ENCODE measurements around the gene TTC1. TPM values are rescaled to one million over a fixed set of nuclear protein-coding genes. Genes with fewer than 3 reads are reported as not detected.

Gene TTC1
- total and polyA plus RNA-seq, 9 of the 15 experiments (the other 6 are each of a cell fraction or from before 2014, with no cell fraction given), result 51.9 to 173 (median 87.7) TPM

GRCh38 chr5:160008877-160009590, at the start of gene TTC1 (continued):
- TF ChIP-seq ZBTB40 (IDR thresholded peaks at IDR 0.05) (peak; percentile 97), ZBTB40 (CRISPR knock-in tag; IDR thresholded peaks at IDR 0.05) (no peak), ZNF444 (CRISPR knock-in tag; IDR thresholded peaks at IDR 0.05) (no peak), ZNF253 (CRISPR knock-in tag; conservative IDR thresholded peaks at IDR 0.05) (no peak), SETDB1 (IDR thresholded peaks at IDR 0.05; ENCODE audit: low read length) (no peak), TAF1 (IDR thresholded peaks at IDR 0.05; ENCODE audit: control insufficient read depth, extremely low read depth, insufficient read depth, low read length, severe bottlenecking) (peak; percentile 88), CBFB (CRISPR knock-in tag; IDR thresholded peaks at IDR 0.05) (no peak), ZNF431 (CRISPR knock-in tag; IDR thresholded peaks at IDR 0.05) (no peak), NCOA2 (IDR thresholded peaks at IDR 0.05; ENCODE audit: partially characterized antibody in 2 of 2) (no peak), SMARCE1 (IDR thresholded peaks at IDR 0.05) (no peak), ZNF699 (CRISPR knock-in tag; IDR thresholded peaks at IDR 0.05; ENCODE audit: insufficient replicate concordance) (no peak), NCOA4 (IDR thresholded peaks at IDR 0.05; ENCODE audit: partially characterized antibody) (no peak), TRIM25 (IDR thresholded peaks at IDR 0.05; ENCODE audit: borderline replicate concordance) (no peak), XRCC3 (IDR thresholded peaks at IDR 0.05) (no peak), TCF7L2 (IDR thresholded peaks at IDR 0.05; ENCODE audit: low read depth, low read length) (peak; percentile 97), ZNF75A (CRISPR knock-in tag; IDR thresholded peaks at IDR 0.05) (no peak), ZBTB17 (CRISPR knock-in tag; IDR thresholded peaks at IDR 0.05) (no peak), JUND (IDR thresholded peaks at IDR 0.05; ENCODE audit: borderline replicate concordance, low read depth, low read length) (peak; percentile 94), JUND (tag; IDR thresholded peaks at IDR 0.05; ENCODE audit: borderline replicate concordance, low read depth, low read length) (peak; percentile 97)

Data from K562 (cell line).